OCI-LY7 (cell line): ENCODE results near the gene TRAF3IP1. TPM values are rescaled to one million over a fixed set of nuclear protein-coding genes. Genes with fewer than 3 reads are reported as not detected.

Source experiments
- BruUV-seq: library from RNA; stranded (reverse); fragments of 400-500 nt; replicated peaks from 2 replicates; lab custom pipeline; 2021; lab: Mats Ljungman, UMichigan
- CTCF ChIA-PET: fragments of 300-600 bp; sonication (Branson Sonifier 250); formaldehyde crosslinking; loops from one replicate; lab custom pipeline; 2022; ENCODE audit warnings: antibody characterized with exemption; ENCODE audit not compliant: unreplicated experiment; lab: Charles Lee
- POLR2A ChIA-PET: fragments of 300-600 bp; sonication (Branson Sonifier 250); formaldehyde crosslinking; loops from one replicate; lab custom pipeline; 2022; ENCODE audit warnings: antibody characterized with exemption; lab: Charles Lee
- DNase-seq: peaks from one replicate; pipeline ENCODE4 v3.0.0-alpha.2; 2015; ENCODE audit warnings: low spot score
- H2AFZ ChIP-seq: fragments of 200-600 bp; sonication (generic), shearing (Covaris generic); 2 replicates; pipeline ENCODE4 v1.6.1; 2014; ENCODE audit warnings: mild to moderate bottlenecking, antibody characterized with exemption, low read length, moderate library complexity
- H3K27ac ChIP-seq: fragments of 200-600 bp; sonication (generic); 2 replicates; pipeline ENCODE4 v1.5.1; 2014; ENCODE audit warnings: mixed run types, low read depth, mild to moderate bottlenecking, moderate library complexity, low read length, inconsistent platforms; ENCODE audit not compliant: poor library complexity, severe bottlenecking
- H3K36me3 ChIP-seq: fragments of 200-600 bp; sonication (generic); 2 replicates; pipeline ENCODE4 v1.6.1; 2014; ENCODE audit warnings: mild to moderate bottlenecking, antibody characterized with exemption, low read length, moderate library complexity, mixed read lengths; ENCODE audit not compliant: insufficient read depth
- H3K4me1 ChIP-seq: fragments of 200-600 bp; sonication (generic); 2 replicates; pipeline ENCODE4 v1.5.1; 2014; ENCODE audit warnings: mild to moderate bottlenecking, low read length; ENCODE audit not compliant: insufficient read depth, poor library complexity, severe bottlenecking
- H3K4me2 ChIP-seq: fragments of 200-600 bp; sonication (generic); 2 replicates; pipeline ENCODE4 v1.6.1; 2014; ENCODE audit warnings: mild to moderate bottlenecking, low read length
- H3K4me3 ChIP-seq: fragments of 200-600 bp; sonication (generic); 2 replicates; pipeline ENCODE4 v1.5.1; 2014; ENCODE audit warnings: mild to moderate bottlenecking, low read depth, low read length; ENCODE audit not compliant: poor library complexity, severe bottlenecking
- H3K79me2 ChIP-seq: fragments of 200-600 bp; sonication (generic); 2 replicates; pipeline ENCODE4 v1.6.1; 2016; ENCODE audit warnings: low read depth, mild to moderate bottlenecking, low read length, moderate library complexity, mixed read lengths; ENCODE audit not compliant: insufficient read depth
- H3K9me2 ChIP-seq: fragments of 200-600 bp; sonication (generic); 2 replicates; pipeline ENCODE4 v1.6.1; 2016; ENCODE audit warnings: mild to moderate bottlenecking, low read length, mixed read lengths; ENCODE audit not compliant: insufficient read depth
- H3K9me3 ChIP-seq: fragments of 200-600 bp; sonication (generic); 2 replicates; pipeline ENCODE4 v1.6.1; 2014; ENCODE audit warnings: mild to moderate bottlenecking, mixed run types, low read length, mixed read lengths
- H4K20me1 ChIP-seq: fragments of 200-600 bp; sonication (generic); 2 replicates; pipeline ENCODE4 v1.6.1; 2014; ENCODE audit warnings: mild to moderate bottlenecking, antibody characterized with exemption, low read length, moderate library complexity, mixed read lengths; ENCODE audit not compliant: insufficient read depth
- CTCF ChIP-seq: fragments of 200-600 bp; sonication (generic); conservative IDR thresholded peaks from 2 replicates; pipeline ENCODE4 v1.5.1; 2014; ENCODE audit warnings: mild to moderate bottlenecking, antibody characterized with exemption, low read length, moderate library complexity, mixed read lengths
- EZH2phosphoT487 ChIP-seq: fragments of 200-600 bp; sonication (generic); IDR thresholded peaks from 2 replicates; pipeline ENCODE4 v1.6.1; 2018; ENCODE audit warnings: low read depth, borderline replicate concordance, mild to moderate bottlenecking, mixed run types, antibody characterized with exemption, low read length, moderate library complexity, mixed read lengths
- intact Hi-C: fragments of 100-400 bp; cut with micrococcal nuclease; formaldehyde crosslinking; loops from one replicate; pipeline ENCODE4 v1.10.0; 2022; ENCODE audit not compliant: unreplicated experiment
- total RNA-seq, 2 experiments: library from RNA; depleted of rRNA in 1 of 2; stranded (reverse); fragments of >200 nt in 1 of 2; shearing (Covaris generic) in 1 of 2; gene quantifications; 2 replicates each; pipeline ENCODE4 v1.2.3, GENCODE V29; 2014 to 2022

Gene TRAF3IP1
- total RNA-seq, 2 experiments from 2014 or later, result 8.2 to 13.8 TPM

DNA sequence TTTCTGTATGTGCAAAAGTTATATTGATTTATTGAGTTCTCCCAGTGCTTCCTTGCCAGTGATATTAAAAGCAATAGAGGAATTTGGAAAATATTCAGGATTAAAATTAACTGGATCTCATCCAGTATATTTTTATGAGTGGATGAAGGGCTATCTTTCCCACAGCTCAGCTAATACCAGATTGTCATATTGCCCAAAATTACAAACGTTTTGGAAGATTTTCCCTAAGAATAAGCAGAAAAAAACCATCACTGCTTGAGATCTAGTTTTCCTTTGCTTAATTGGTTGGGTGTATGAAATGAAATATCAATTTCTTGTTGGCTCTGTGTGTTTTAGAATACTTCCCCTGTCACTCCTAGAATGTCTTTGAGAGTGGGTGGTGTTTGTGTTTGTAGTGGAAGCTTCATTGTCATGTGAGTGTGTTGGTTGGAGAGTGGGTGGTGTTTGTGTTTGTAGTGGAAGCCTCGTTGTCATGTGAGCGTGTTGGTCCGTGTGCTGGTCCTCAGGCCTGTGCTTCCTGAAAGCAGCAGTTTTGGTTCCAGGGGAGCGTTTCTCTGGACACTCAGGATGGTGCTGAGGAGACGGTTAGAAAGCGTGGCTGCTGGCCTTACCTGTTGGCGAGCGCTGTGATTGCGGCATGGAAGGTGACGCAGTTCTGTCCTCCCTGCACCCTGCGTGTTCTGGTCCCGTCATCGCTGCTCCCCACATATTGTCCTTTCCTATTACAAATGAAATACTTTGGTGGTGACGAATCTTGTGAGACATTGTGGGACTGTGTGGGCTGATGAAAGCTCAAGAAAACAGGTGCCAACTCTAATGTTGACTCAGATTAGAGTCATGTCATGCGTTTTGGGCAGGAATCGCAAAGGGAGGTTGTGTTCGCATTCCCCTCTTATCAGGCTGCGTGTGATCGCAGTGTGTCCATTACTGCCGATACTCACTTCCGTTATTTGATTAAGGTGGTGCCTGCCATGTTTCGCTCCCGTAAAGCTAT is 118.8 kb downstream of the TRAF3IP1 start:
- no peak for DNase-seq
- CTCF ChIA-PET, result interaction anchor here (1.6 kb wide), 1 partner anchor 20 kb away, joined by 3 read pairs; no protein-coding TSS in a partner anchor
- Histone ChIP-seq H3K9me3 (no peaks in the 10 kb centered on the region), H3K4me3 (no peak overlapping the region), H3K36me3 (peaks cover 81% of the 10 kb centered on the region), H3K27ac (no peak overlapping the region), H2AFZ (no peak overlapping the region), H3K79me2 (peaks cover 25% of the 10 kb centered on the region; the same call in 1 of the 2 replicates), H4K20me1 (no peaks in the 10 kb centered on the region), H3K9me2 (no peaks in the 10 kb centered on the region), H3K4me2 (no peak overlapping the region), H3K4me1 (no peaks in the 10 kb centered on the region)
- TF ChIP-seq EZH2phosphoT487 (no peak), CTCF (no peak)
- intact Hi-C loops, result no loop called here
- BruUV-seq, result no TSS peak
- POLR2A ChIA-PET, result no interaction called here

GRCh38 chr2:238439917-238440316 is 119.6 kb downstream of the TRAF3IP1 start:
- peaks cover 25% of the 10 kb centered on the region; the same call in 1 of the 2 replicates for H3K79me2 ChIP-seq
- no peak overlapping the region for H2AFZ ChIP-seq
- H3K36me3 ChIP-seq, result peaks cover 81% of the 10 kb centered on the region
- H3K9me2 ChIP-seq, result no peaks in the 10 kb centered on the region
- no peaks in the 10 kb centered on the region for H3K4me1 ChIP-seq
- H3K9me3 ChIP-seq, result no peaks in the 10 kb centered on the region
- H3K4me2 ChIP-seq, result no peak overlapping the region
- DNase-seq, result no peak
- TF ChIP-seq CTCF (no peak), EZH2phosphoT487 (no peak)
- intact Hi-C loops, result no loop called here
- H4K20me1 ChIP-seq, result no peaks in the 10 kb centered on the region
- no peak overlapping the region for H3K27ac ChIP-seq
- BruUV-seq, result no TSS peak
- CTCF ChIA-PET, result interaction anchor here (1.6 kb wide), 1 partner anchor 19 kb away, joined by 3 read pairs; no protein-coding TSS in a partner anchor
- no peak overlapping the region for H3K4me3 ChIP-seq
- POLR2A ChIA-PET, result no interaction called here
